GM21619 (cell line): ENCODE results near the gene KRTAP4-8.
"Not testable (repeated sequence)": the region's sequence is repeated elsewhere in the genome, so short reads cannot be mapped to it uniquely, and the experiment has no call there.

Experiments used
- ATAC-seq: cut with Tn5 transposase; IDR thresholded peaks from one replicate; pipeline ENCODE4 v1.9.1; 2021; ENCODE audit not compliant: unreplicated experiment

Gene KRTAP4-8

GRCh38 chr17:41065829-41066624, 31.9 kb downstream of the KRTAP4-8 start, which contains the start of gene KRTAP2-4:
Gene KRTAP2-4, minus strand, starts transcription at chr17:41065879. Its CDS starts 34 bp downstream, at chr17:41065845.
- ATAC-seq = no peak

- ATAC-seq = not testable (repeated sequence)
Measured at GRCh38 chr17:41065016-41065689, 32.8 kb downstream of the KRTAP4-8 start.

GRCh38 chr17:41064301-41064700, 33.6 kb downstream of the KRTAP4-8 start:
- ATAC-seq = no peak

- no peak for ATAC-seq
Measured at GRCh38 chr17:41063449-41063848, 34.5 kb downstream of the KRTAP4-8 start.

- no peak for ATAC-seq
Measured at GRCh38 chr17:41061964-41062363, 36.0 kb downstream of the KRTAP4-8 start.

- ATAC-seq = no peak
Measured at GRCh38 chr17:41060052-41060604, 37.8 kb downstream of the KRTAP4-8 start, which contains the start of gene KRTAP2-3. Gene KRTAP2-3, minus strand, starts transcription at chr17:41060114. Its CDS starts 64 bp downstream, at chr17:41060050.

GRCh38 chr17:41059276-41060051, 38.5 kb downstream of the KRTAP4-8 start:
- not testable (repeated sequence) for ATAC-seq

- no peak for ATAC-seq
Measured at GRCh38 chr17:41058741-41059140, 39.2 kb downstream of the KRTAP4-8 start.

- no peak for ATAC-seq
Measured at GRCh38 chr17:41057547-41057946, 40.4 kb downstream of the KRTAP4-8 start.

GRCh38 chr17:41055130-41055529, 42.8 kb downstream of the KRTAP4-8 start, which contains the start of gene KRTAP2-2:
Gene KRTAP2-2, minus strand, starts transcription at chr17:41055230. Its CDS starts 19 bp downstream, at chr17:41055211.
- not testable (repeated sequence) for ATAC-seq

GRCh38 chr17:41054556-41054955, 43.4 kb downstream of the KRTAP4-8 start:
- ATAC-seq = not testable (repeated sequence)

GRCh38 chr17:41054025-41054424, 43.9 kb downstream of the KRTAP4-8 start:
- no peak for ATAC-seq

- no peak for ATAC-seq
Measured at GRCh38 chr17:41052566-41052965, 45.4 kb downstream of the KRTAP4-8 start.

GRCh38 chr17:41049110-41049509, 48.8 kb downstream of the KRTAP4-8 start:
- no peak for ATAC-seq

GRCh38 chr17:41048441-41048840, 49.5 kb downstream of the KRTAP4-8 start:
- ATAC-seq = no peak
